ENCODE measurements around the gene SMOC2.

The SMOC2 gene

GRCh38 chr6:168440520-168441433 lies at the start of gene SMOC2:
Gene SMOC2 (plus strand): TSS chr6:168441184. CDS start chr6:168441371, 187 bp downstream.
- peak; percentile 36 for DNase-seq

GRCh38 chr6:168393126-168393870 lies 47.7 kb upstream of the SMOC2 start:
- DNase-seq: no peak

GRCh38 chr6:168394606-168395005 lies 46.4 kb upstream of the SMOC2 start:
- no peak for DNase-seq

- DNase-seq: no peak
These were observed 45.0 kb upstream of the SMOC2 start for GRCh38 chr6:168395983-168396382.

- no peak for DNase-seq
These were observed 44.4 kb upstream of the SMOC2 start for GRCh38 chr6:168396561-168396960.

- no peak for DNase-seq
These were observed 44.0 kb upstream of the SMOC2 start for GRCh38 chr6:168397012-168397411.

GRCh38 chr6:168400037-168400436 lies 40.9 kb upstream of the SMOC2 start:
- DNase-seq: no peak

- no peak for DNase-seq
These were observed 37.5 kb upstream of the SMOC2 start for GRCh38 chr6:168403370-168404005.

GRCh38 chr6:168404560-168404959 lies 36.4 kb upstream of the SMOC2 start:
- no peak for DNase-seq

- DNase-seq: no peak
These were observed 33.1 kb upstream of the SMOC2 start for GRCh38 chr6:168407842-168408241.

GRCh38 chr6:168408504-168409136 lies 32.4 kb upstream of the SMOC2 start:
- no peak for DNase-seq

GRCh38 chr6:168410035-168410434 lies 30.9 kb upstream of the SMOC2 start:
- no peak for DNase-seq

- no peak for DNase-seq
These were observed 30.4 kb upstream of the SMOC2 start for GRCh38 chr6:168410554-168411011.

GRCh38 chr6:168411130-168411529 lies 29.9 kb upstream of the SMOC2 start:
- DNase-seq: no peak

- DNase-seq: no peak
These were observed 29.2 kb upstream of the SMOC2 start for GRCh38 chr6:168411793-168412192.

GRCh38 chr6:168412456-168412855 lies 28.5 kb upstream of the SMOC2 start:
- DNase-seq: no peak

GRCh38 chr6:168413018-168413720 lies 27.8 kb upstream of the SMOC2 start:
- no peak for DNase-seq

- no peak for DNase-seq
These were observed 27.1 kb upstream of the SMOC2 start for GRCh38 chr6:168413856-168414255.

GRCh38 chr6:168414336-168415097 lies 26.5 kb upstream of the SMOC2 start:
- no peak for DNase-seq

- DNase-seq: no peak
These were observed 25.6 kb upstream of the SMOC2 start for GRCh38 chr6:168415098-168415992.

All from NCI-H748 treated with DMSO at 0.1 percent for 48 hours (cell line).